ENCODE measurements around the gene PKN2. TPM values are rescaled to one million over a fixed set of nuclear protein-coding genes. Genes with fewer than 3 reads are reported as not detected.
A peak's percentile ranks its signal among the peaks of the same experiment; 100 is the strongest.
"Not testable (repeated sequence)": the region's sequence is repeated elsewhere in the genome, so short reads cannot be mapped to it uniquely, and the experiment has no call there.

PKN2 gene
- total and polyA plus RNA-seq, 2 donors (not counting 1 experiment from before 2014, with no cell fraction given) = 28.7 to 29.9 TPM

DNA sequence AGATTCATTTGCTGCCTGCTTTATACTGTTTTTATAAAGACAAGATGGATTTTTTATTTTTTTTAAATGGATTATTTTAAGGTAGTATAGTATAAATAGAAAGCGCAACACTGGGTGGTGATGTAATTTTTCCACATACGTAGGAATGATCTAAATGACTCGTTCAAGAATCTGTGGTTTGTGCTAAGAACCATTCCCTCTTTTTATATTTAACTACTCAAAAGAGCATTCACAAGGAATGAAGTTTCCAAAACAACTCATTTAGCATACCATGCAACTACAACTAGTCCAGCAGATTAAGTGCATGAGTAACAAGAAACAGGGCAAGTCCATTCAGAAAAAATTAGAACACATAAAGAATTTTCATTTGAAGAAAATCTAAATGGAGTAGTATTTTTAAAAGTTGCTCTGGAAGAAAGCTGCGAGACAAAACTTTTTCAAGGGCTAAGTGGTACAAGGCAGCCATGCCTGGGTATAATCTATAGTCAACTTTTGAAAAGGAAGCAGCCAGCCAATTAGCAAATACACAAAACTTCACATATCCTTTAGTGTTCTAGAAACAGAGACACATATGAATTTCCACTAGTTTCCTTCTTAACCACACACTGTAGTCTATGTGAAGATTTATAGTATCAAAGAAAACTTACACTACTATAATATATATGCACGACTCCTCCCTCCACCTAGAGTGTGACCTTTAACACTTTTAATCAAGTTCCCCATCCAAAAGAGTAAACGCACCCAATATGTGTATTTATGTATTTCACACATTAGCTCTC is 183.9 kb downstream of the PKN2 start:
- H3K79me2 ChIP-seq (ENCODE audit: control insufficient read depth, insufficient read depth, low read length) = peaks cover 20% of the 10 kb centered on the region
- H3K4me3 ChIP-seq (replicated peaks in 1 of 4; ENCODE audit: control extremely low read depth in 1 of 4, insufficient read depth in 1 of 4, low read depth in 3 of 4, low read length in 4 of 4) = no peak overlapping the region
- H3K9ac ChIP-seq (ENCODE audit: insufficient read depth, low read length) = no peak overlapping the region
- peak overlapping the region; percentile 51 for H3K27ac ChIP-seq (ENCODE audit: insufficient read depth, low read length)
- DNase-seq (ENCODE audit: low read depth in 2 of 2) = peak; percentile 80 to 89
- no peaks in the 10 kb centered on the region for H4K20me1 ChIP-seq (ENCODE audit: control insufficient read depth, extremely low read depth, insufficient read depth, low read length)
- H2AFZ ChIP-seq (ENCODE audit: low read length) = no peak overlapping the region
- TF ChIP-seq, protein P1, sequence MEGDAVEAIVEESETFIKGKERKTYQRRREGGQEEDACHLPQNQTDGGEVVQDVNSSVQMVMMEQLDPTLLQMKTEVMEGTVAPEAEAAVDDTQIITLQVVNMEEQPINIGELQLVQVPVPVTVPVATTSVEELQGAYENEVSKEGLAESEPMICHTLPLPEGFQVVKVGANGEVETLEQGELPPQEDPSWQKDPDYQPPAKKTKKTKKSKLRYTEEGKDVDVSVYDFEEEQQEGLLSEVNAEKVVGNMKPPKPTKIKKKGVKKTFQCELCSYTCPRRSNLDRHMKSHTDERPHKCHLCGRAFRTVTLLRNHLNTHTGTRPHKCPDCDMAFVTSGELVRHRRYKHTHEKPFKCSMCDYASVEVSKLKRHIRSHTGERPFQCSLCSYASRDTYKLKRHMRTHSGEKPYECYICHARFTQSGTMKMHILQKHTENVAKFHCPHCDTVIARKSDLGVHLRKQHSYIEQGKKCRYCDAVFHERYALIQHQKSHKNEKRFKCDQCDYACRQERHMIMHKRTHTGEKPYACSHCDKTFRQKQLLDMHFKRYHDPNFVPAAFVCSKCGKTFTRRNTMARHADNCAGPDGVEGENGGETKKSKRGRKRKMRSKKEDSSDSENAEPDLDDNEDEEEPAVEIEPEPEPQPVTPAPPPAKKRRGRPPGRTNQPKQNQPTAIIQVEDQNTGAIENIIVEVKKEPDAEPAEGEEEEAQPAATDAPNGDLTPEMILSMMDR (conservative IDR thresholded peaks at IDR 0.05 in 1 of 2, IDR thresholded peaks at IDR 0.05 in 1 of 2; ENCODE audit: low read depth in 1 of 2, low read length in 2 of 2) = no peak
- TF ChIP-seq EZH2 (IDR thresholded peaks at IDR 0.05; ENCODE audit: low read length, missing control alignments) = no peak
- no peaks in the 10 kb centered on the region for H3K4me1 ChIP-seq (ENCODE audit: control insufficient read depth, extremely low read depth, insufficient read depth, low read length)
- peak overlapping the region; percentile 8 for H3K4me2 ChIP-seq (ENCODE audit: extremely low read depth, insufficient read depth, low read length)
- H3K27me3 ChIP-seq (ENCODE audit: control insufficient read depth, insufficient read depth, low read length) = no peaks in the 10 kb centered on the region
- H3K9me3 ChIP-seq (ENCODE audit: control insufficient read depth, insufficient read depth, low read depth, low read length) = no peaks in the 10 kb centered on the region
- no peaks in the 10 kb centered on the region for H3K36me3 ChIP-seq (ENCODE audit: control insufficient read depth, insufficient read depth, low read length)

DNA sequence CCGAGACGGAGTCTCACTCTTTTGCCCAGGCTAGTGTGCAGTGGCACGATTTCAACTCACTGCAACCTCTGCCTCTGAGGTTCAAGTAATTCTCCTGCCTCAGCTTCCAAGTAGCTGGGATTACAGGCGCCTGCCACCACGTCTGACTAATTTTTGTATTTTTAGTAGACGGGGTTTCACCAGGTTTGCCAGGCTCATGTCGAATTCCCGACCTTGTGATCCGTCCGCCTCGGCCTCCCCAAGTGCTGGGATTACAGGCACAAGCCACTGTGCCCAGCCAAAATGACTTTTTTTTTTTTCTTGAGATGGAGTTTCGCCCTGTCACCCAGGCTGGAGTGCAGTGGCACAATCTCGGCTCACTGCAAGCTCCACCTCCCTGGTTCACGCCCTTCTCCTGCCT is 185.6 kb downstream of the PKN2 start:
- not testable (repeated sequence) for H3K27me3 ChIP-seq (ENCODE audit: control insufficient read depth, insufficient read depth, low read length); H3K4me2 ChIP-seq (ENCODE audit: extremely low read depth, insufficient read depth, low read length); H2AFZ ChIP-seq (ENCODE audit: low read length); DNase-seq (ENCODE audit: low read depth in 2 of 2); H3K4me1 ChIP-seq (ENCODE audit: control insufficient read depth, extremely low read depth, insufficient read depth, low read length); H3K9ac ChIP-seq (ENCODE audit: insufficient read depth, low read length); H3K27ac ChIP-seq (ENCODE audit: insufficient read depth, low read length); H4K20me1 ChIP-seq (ENCODE audit: control insufficient read depth, extremely low read depth, insufficient read depth, low read length); H3K36me3 ChIP-seq (ENCODE audit: control insufficient read depth, insufficient read depth, low read length); H3K4me3 ChIP-seq (replicated peaks in 1 of 4; ENCODE audit: control extremely low read depth in 1 of 4, insufficient read depth in 1 of 4, low read depth in 3 of 4, low read length in 4 of 4); H3K9me3 ChIP-seq (ENCODE audit: control insufficient read depth, insufficient read depth, low read depth, low read length)
- H3K79me2 ChIP-seq (ENCODE audit: control insufficient read depth, insufficient read depth, low read length) = peaks cover 22% of the 10 kb centered on the region

GRCh38 chr1:88873737-88874349 is 189.8 kb downstream of the PKN2 start:
- H2AFZ ChIP-seq (ENCODE audit: low read length) = no peak overlapping the region
- H3K9ac ChIP-seq (ENCODE audit: insufficient read depth, low read length) = no peak overlapping the region
- no peak overlapping the region for H3K27ac ChIP-seq (ENCODE audit: insufficient read depth, low read length)
- no peak overlapping the region for H3K4me3 ChIP-seq (replicated peaks in 1 of 4; ENCODE audit: control extremely low read depth in 1 of 4, insufficient read depth in 1 of 4, low read depth in 3 of 4, low read length in 4 of 4)
- H4K20me1 ChIP-seq (ENCODE audit: control insufficient read depth, extremely low read depth, insufficient read depth, low read length) = no peaks in the 10 kb centered on the region
- no peak overlapping the region for H3K4me2 ChIP-seq (ENCODE audit: extremely low read depth, insufficient read depth, low read length)
- TF ChIP-seq EZH2 (IDR thresholded peaks at IDR 0.05; ENCODE audit: low read length, missing control alignments) = no peak
- TF ChIP-seq, protein P1 (conservative IDR thresholded peaks at IDR 0.05 in 1 of 2, IDR thresholded peaks at IDR 0.05 in 1 of 2; ENCODE audit: low read depth in 1 of 2, low read length in 2 of 2) = no peak
- DNase-seq (ENCODE audit: low read depth in 2 of 2) = peak; percentile 13 to 27
- no peaks in the 10 kb centered on the region for H3K27me3 ChIP-seq (ENCODE audit: control insufficient read depth, insufficient read depth, low read length)
- no peaks in the 10 kb centered on the region for H3K36me3 ChIP-seq (ENCODE audit: control insufficient read depth, insufficient read depth, low read length)
- no peaks in the 10 kb centered on the region for H3K9me3 ChIP-seq (ENCODE audit: control insufficient read depth, insufficient read depth, low read depth, low read length)
- H3K79me2 ChIP-seq (ENCODE audit: control insufficient read depth, insufficient read depth, low read length) = peaks cover 16% of the 10 kb centered on the region
- H3K4me1 ChIP-seq (ENCODE audit: control insufficient read depth, extremely low read depth, insufficient read depth, low read length) = no peaks in the 10 kb centered on the region

Measured in fibroblast of lung (primary cell).